SK-N-SH (cell line): Measurements from ENCODE around the gene UGT1A4. TPM values are rescaled to one million over a fixed set of nuclear protein-coding genes. Genes with fewer than 3 reads are reported as not detected.

ENCODE experiments used
- CTCF ChIA-PET: fragments of 300-600, 350-600 bp; formaldehyde crosslinking; extraction: SDS; loops from one replicate; lab custom pipeline; 2021; lab: Yijun Ruan, JAX
- POLR2A ChIA-PET: fragments of 350-600 bp; sonication (Branson Sonifier 250); formaldehyde crosslinking; extraction: SDS; loops from one replicate; lab custom pipeline; 2020; ENCODE audit warnings: antibody characterized with exemption, inconsistent platforms; lab: Yijun Ruan, JAX
- DNase-seq: peaks from one replicate; pipeline ENCODE4 v3.0.0; 2012
- H2AFZ ChIP-seq: fragments of 200-600 bp; sonication (generic); 2 replicates; pipeline ENCODE4 v1.8.1; 2016; ENCODE audit warnings: antibody characterized with exemption, mild to moderate bottlenecking, low read depth
- H3F3A ChIP-seq: fragments of 200-600 bp; sonication (generic); replicated peaks from 2 replicates; pipeline ENCODE3; 2016; ENCODE audit warnings: antibody characterized with exemption, mild to moderate bottlenecking; ENCODE audit not compliant: insufficient read depth
- H3K27ac ChIP-seq, 2 experiments: fragments of 200-500 bp in 1 of 2; fragments of 200-600 bp in 1 of 2; sonication (Bioruptor generic) in 1 of 2; sonication (generic), shearing (Covaris generic) in 1 of 2; 2 replicates each; pipeline versions ENCODE4 v1.5.1 to v1.6.1; 2014 to 2016; ENCODE audit warnings: low read depth in 2 of 2, inconsistent platforms in 1 of 2, low read length in 1 of 2, mild to moderate bottlenecking in 1 of 2, mixed read lengths in 1 of 2
- H3K27me3 ChIP-seq: fragments of 200-600 bp; sonication (generic), shearing (Covaris generic); 2 replicates; pipeline ENCODE4 v1.6.1; 2016; ENCODE audit warnings: mixed run types; ENCODE audit not compliant: insufficient read depth
- H3K36me3 ChIP-seq, 2 experiments: fragments of 200-500 bp in 1 of 2; fragments of 200-600 bp in 1 of 2; sonication (Bioruptor generic) in 1 of 2; sonication (generic) in 1 of 2; replicated peaks in 1 of 2; 2 replicates each; pipeline versions ENCODE3 to v1.5.1; 2014 to 2016; ENCODE audit warnings: low read length in 1 of 2, mild to moderate bottlenecking in 1 of 2; ENCODE audit not compliant: insufficient read depth in 2 of 2, control insufficient read depth in 1 of 2
- H3K4me1 ChIP-seq, 2 experiments: fragments of 200-500 bp in 1 of 2; fragments of 200-600 bp in 1 of 2; sonication (Bioruptor generic) in 1 of 2; sonication (generic), shearing (Covaris generic) in 1 of 2; 2 replicates each; pipeline versions ENCODE4 v1.5.1 to v1.6.1; 2014 to 2016; ENCODE audit warnings: low read depth in 1 of 2, low read length in 1 of 2, mixed run types in 1 of 2; ENCODE audit not compliant: insufficient read depth in 2 of 2, control insufficient read depth in 1 of 2
- H3K4me2 ChIP-seq: fragments of 200-600 bp; sonication (generic), shearing (Covaris generic); 2 replicates; pipeline ENCODE4 v1.6.1; 2017; ENCODE audit warnings: mixed run types
- H3K4me3 ChIP-seq, 2 experiments: fragments of 200-500 bp in 1 of 2; fragments of 200-600 bp in 1 of 2; sonication (Bioruptor generic) in 1 of 2; sonication (generic), shearing (Covaris generic) in 1 of 2; 2 replicates each; pipeline versions ENCODE4 v1.5.1 to v1.8.1; 2014 to 2016; ENCODE audit warnings: low read depth in 2 of 2, inconsistent platforms in 1 of 2, low read length in 1 of 2, mild to moderate bottlenecking in 1 of 2, mixed read lengths in 1 of 2, moderate library complexity in 1 of 2
- H3K79me2 ChIP-seq: fragments of 200-600 bp; sonication (generic); 2 replicates; pipeline ENCODE4 v1.8.1; 2017; ENCODE audit warnings: mild to moderate bottlenecking; ENCODE audit not compliant: insufficient read depth
- H3K9ac ChIP-seq: fragments of 200-600 bp; sonication (generic); 2 replicates; pipeline ENCODE4 v1.6.1; 2017; ENCODE audit warnings: mixed run types
- H3K9me2 ChIP-seq: fragments of 200-600 bp; sonication (generic); 2 replicates; pipeline ENCODE4 v1.6.1; 2017; ENCODE audit warnings: mixed run types
- H3K9me3 ChIP-seq: fragments of 200-600 bp; sonication (generic); 2 replicates; pipeline ENCODE4 v1.6.1; 2017; ENCODE audit warnings: mixed run types, mild to moderate bottlenecking, moderate library complexity
- H4K20me1 ChIP-seq: fragments of 200-600 bp; sonication (generic); 2 replicates; pipeline ENCODE4 v1.6.1; 2017; ENCODE audit warnings: mild to moderate bottlenecking, mixed run types; ENCODE audit not compliant: insufficient read depth
- ELF1 ChIP-seq: IDR thresholded peaks from 2 replicates; pipeline ENCODE4 v1.4.0; 2012
- EP300 ChIP-seq, 2 experiments: IDR thresholded peaks; 2 replicates each; pipeline versions ENCODE4 v1.4.0 to v1.6.1; 2012; ENCODE audit warnings: borderline replicate concordance in 1 of 2, low read depth in 1 of 2, low read length in 1 of 2
- EZH2phosphoT487 ChIP-seq: fragments of 200-600 bp; sonication (generic); IDR thresholded peaks from 2 replicates; pipeline ENCODE4 v1.6.1; 2017; ENCODE audit warnings: low read depth, mixed run types, mild to moderate bottlenecking, antibody characterized with exemption, moderate library complexity, borderline replicate concordance
- FOSL2 ChIP-seq: IDR thresholded peaks from 2 replicates; pipeline ENCODE4 v1.4.0; 2012; ENCODE audit warnings: low read depth, mild to moderate bottlenecking, moderate library complexity, borderline replicate concordance
- FOXM1 ChIP-seq: IDR thresholded peaks from 2 replicates; pipeline ENCODE4 v1.4.0; 2012; ENCODE audit warnings: low read depth, mild to moderate bottlenecking
- JUND ChIP-seq: IDR thresholded peaks from 2 replicates; pipeline ENCODE4 v1.4.0; 2012
- MXI1 ChIP-seq: IDR thresholded peaks from 2 replicates; pipeline ENCODE4 v1.6.1; 2012; ENCODE audit warnings: mild to moderate bottlenecking, low read depth, low read length, improper control_type of control experiment
- RCOR1 ChIP-seq: fragments of 150-350 bp; IDR thresholded peaks from 2 replicates; pipeline ENCODE4 v1.6.1; 2017; ENCODE audit warnings: antibody characterized with exemption, low read length
- SMC3 ChIP-seq: IDR thresholded peaks from 2 replicates; pipeline ENCODE4 v1.6.1; 2012; ENCODE audit warnings: low read depth, low read length, improper control_type of control experiment
- YY1 ChIP-seq: IDR thresholded peaks from 2 replicates; pipeline ENCODE4 v1.4.0; 2012; ENCODE audit warnings: low read depth, mild to moderate bottlenecking
- WGBS: methylation state at CpG from one replicate; pipeline ENCODE4 v1.1.6; 2017; ENCODE audit warnings: low lambda C conversion rate; 5-methylcytosine and 5-hydroxymethylcytosine counted together
- polyA plus RNA-seq, 3 experiments: library from polyadenylated mRNA; depleted of rRNA; stranded (reverse); fragments of >200 nt; gene quantifications; 2 replicates each; pipeline ENCODE4 v1.2.3, GENCODE V29; 2012
- TF ChIP-seq, protein P1 (sequence below): IDR thresholded peaks from 2 replicates; pipeline ENCODE4 v1.6.1; 2012; ENCODE audit warnings: mild to moderate bottlenecking, low read depth, low read length, moderate library complexity
- TF ChIP-seq, protein P2 (sequence below): IDR thresholded peaks from 2 replicates; pipeline ENCODE4 v1.4.0; 2012; ENCODE audit warnings: low read depth, borderline replicate concordance
- TF ChIP-seq, protein P3 (sequence below): IDR thresholded peaks from 2 replicates; pipeline ENCODE4 v1.4.0; 2012; ENCODE audit warnings: low read depth, borderline replicate concordance
- TF ChIP-seq, protein P4 (sequence below): fragments of 150-350 bp; IDR thresholded peaks from 2 replicates; pipeline ENCODE4 v1.6.1; 2017; ENCODE audit warnings: antibody characterized with exemption, low read length, low read depth, borderline replicate concordance

UGT1A4 gene
- polyA plus RNA-seq, 1 of the 3 experiments (the other 2 are of a cell fraction) = not detected

DNA sequence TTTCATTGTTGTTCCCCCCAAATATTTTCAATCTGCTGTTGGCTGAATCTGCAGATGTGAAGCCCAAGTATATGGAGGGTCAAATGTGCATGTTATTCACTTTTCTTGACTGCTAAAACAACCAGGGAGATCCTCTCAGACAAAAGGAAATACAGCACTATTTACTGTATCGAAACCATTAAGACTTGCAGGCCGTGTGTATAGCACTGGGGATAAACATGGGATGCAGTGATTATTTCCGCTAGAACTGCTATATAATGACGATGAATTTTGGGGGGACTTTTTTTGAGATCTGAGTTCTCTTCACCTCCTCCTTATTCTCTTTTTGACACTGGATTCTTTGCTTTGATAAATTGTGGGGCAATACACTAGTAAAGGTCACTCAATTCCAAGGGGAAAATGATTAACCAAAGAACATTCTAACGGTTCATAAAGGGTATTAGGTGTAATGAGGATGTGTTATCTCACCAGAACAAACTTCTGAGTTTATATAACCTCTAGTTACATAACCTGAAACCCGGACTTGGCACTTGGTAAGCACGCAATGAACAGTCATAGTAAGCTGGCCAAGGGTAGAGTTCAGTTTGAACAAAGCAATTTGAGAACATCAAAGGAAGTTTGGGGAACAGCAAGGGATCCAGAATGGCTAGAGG is 38.0 kb downstream of the UGT1A4 start:
- H2AFZ ChIP-seq = no peak overlapping the region
- TF ChIP-seq SMC3 (no peak), FOSL2 (no peak)
- TF ChIP-seq, protein P1, sequence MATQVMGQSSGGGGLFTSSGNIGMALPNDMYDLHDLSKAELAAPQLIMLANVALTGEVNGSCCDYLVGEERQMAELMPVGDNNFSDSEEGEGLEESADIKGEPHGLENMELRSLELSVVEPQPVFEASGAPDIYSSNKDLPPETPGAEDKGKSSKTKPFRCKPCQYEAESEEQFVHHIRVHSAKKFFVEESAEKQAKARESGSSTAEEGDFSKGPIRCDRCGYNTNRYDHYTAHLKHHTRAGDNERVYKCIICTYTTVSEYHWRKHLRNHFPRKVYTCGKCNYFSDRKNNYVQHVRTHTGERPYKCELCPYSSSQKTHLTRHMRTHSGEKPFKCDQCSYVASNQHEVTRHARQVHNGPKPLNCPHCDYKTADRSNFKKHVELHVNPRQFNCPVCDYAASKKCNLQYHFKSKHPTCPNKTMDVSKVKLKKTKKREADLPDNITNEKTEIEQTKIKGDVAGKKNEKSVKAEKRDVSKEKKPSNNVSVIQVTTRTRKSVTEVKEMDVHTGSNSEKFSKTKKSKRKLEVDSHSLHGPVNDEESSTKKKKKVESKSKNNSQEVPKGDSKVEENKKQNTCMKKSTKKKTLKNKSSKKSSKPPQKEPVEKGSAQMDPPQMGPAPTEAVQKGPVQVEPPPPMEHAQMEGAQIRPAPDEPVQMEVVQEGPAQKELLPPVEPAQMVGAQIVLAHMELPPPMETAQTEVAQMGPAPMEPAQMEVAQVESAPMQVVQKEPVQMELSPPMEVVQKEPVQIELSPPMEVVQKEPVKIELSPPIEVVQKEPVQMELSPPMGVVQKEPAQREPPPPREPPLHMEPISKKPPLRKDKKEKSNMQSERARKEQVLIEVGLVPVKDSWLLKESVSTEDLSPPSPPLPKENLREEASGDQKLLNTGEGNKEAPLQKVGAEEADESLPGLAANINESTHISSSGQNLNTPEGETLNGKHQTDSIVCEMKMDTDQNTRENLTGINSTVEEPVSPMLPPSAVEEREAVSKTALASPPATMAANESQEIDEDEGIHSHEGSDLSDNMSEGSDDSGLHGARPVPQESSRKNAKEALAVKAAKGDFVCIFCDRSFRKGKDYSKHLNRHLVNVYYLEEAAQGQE = no peak
- H3K27me3 ChIP-seq = no peaks in the 10 kb centered on the region
- H3K9me2 ChIP-seq = no peaks in the 10 kb centered on the region
- H3K9ac ChIP-seq = no peak overlapping the region
- H3K27ac ChIP-seq = no peak overlapping the region
- no peaks in the 10 kb centered on the region for H3K36me3 ChIP-seq
- no peak for DNase-seq
- 53% methylated on average over 7 of the region's 7 CpGs for WGBS
- no peaks in the 10 kb centered on the region for H3K9me3 ChIP-seq
- H3F3A ChIP-seq = no peaks in the 10 kb centered on the region
- H3K79me2 ChIP-seq = no peaks in the 10 kb centered on the region
- H3K4me3 ChIP-seq = no peak overlapping the region
- H3K4me1 ChIP-seq = no peaks in the 10 kb centered on the region
- no peak overlapping the region for H3K4me2 ChIP-seq
- no peaks in the 10 kb centered on the region for H4K20me1 ChIP-seq
- ChIA-PET CTCF (no interaction called here), POLR2A (no interaction called here)

DNA sequence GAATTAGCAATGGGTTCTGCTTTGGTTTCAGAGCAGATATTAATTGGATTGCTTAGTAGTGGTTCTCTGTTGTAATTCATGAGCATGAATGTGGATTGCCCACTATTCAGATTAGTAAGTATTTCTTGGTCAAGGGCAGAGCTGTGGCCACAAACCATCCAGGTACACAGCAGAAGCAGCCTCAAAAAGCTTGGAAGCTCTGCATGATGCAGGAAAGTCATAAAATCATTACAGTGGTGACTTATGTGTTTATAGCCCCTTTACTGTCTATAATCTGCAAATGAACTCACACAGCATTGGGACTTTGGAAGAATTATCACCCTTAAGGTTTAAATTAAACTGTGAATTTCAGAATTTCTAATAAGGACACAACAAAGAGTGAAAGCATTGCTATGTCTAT is 39.6 kb downstream of the UGT1A4 start:
- no peaks in the 10 kb centered on the region for H4K20me1 ChIP-seq
- H3K9ac ChIP-seq = no peak overlapping the region
- no peak for TF ChIP-seq RCOR1
- TF ChIP-seq, protein P2, sequence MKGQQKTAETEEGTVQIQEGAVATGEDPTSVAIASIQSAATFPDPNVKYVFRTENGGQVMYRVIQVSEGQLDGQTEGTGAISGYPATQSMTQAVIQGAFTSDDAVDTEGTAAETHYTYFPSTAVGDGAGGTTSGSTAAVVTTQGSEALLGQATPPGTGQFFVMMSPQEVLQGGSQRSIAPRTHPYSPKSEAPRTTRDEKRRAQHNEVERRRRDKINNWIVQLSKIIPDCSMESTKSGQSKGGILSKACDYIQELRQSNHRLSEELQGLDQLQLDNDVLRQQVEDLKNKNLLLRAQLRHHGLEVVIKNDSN = no peak
- TF ChIP-seq ELF1 = no peak
- TF ChIP-seq FOXM1 = no peak
- TF ChIP-seq JUND = no peak
- TF ChIP-seq, protein P1 = no peak
- no peak for TF ChIP-seq FOSL2
- no peak for TF ChIP-seq SMC3
- no peak for TF ChIP-seq EZH2phosphoT487
- TF ChIP-seq, protein P3, sequence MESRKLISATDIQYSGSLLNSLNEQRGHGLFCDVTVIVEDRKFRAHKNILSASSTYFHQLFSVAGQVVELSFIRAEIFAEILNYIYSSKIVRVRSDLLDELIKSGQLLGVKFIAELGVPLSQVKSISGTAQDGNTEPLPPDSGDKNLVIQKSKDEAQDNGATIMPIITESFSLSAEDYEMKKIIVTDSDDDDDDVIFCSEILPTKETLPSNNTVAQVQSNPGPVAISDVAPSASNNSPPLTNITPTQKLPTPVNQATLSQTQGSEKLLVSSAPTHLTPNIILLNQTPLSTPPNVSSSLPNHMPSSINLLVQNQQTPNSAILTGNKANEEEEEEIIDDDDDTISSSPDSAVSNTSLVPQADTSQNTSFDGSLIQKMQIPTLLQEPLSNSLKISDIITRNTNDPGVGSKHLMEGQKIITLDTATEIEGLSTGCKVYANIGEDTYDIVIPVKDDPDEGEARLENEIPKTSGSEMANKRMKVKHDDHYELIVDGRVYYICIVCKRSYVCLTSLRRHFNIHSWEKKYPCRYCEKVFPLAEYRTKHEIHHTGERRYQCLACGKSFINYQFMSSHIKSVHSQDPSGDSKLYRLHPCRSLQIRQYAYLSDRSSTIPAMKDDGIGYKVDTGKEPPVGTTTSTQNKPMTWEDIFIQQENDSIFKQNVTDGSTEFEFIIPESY = no peak
- TF ChIP-seq MXI1 = no peak
- TF ChIP-seq, protein P4, sequence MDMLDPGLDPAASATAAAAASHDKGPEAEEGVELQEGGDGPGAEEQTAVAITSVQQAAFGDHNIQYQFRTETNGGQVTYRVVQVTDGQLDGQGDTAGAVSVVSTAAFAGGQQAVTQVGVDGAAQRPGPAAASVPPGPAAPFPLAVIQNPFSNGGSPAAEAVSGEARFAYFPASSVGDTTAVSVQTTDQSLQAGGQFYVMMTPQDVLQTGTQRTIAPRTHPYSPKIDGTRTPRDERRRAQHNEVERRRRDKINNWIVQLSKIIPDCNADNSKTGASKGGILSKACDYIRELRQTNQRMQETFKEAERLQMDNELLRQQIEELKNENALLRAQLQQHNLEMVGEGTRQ = no peak
- TF ChIP-seq EP300 (IDR thresholded peaks at IDR 0.05; ENCODE audit: borderline replicate concordance in 1 of 2, low read depth in 1 of 2, low read length in 1 of 2) = no peak
- no peak for TF ChIP-seq YY1
- TF ChIP-seq, all 33 proteins: peak for 0
- H3K27ac ChIP-seq = no peak overlapping the region
- CTCF ChIA-PET = interaction anchor here (0.5 kb wide), 1 partner anchor 319 kb away, joined by 3 read pairs; no protein-coding TSS in a partner anchor
- H3K4me2 ChIP-seq = no peak overlapping the region
- H3K79me2 ChIP-seq = no peaks in the 10 kb centered on the region
- no peak for DNase-seq
- no peaks in the 10 kb centered on the region for H3K9me3 ChIP-seq
- H3K4me3 ChIP-seq = no peak overlapping the region
- H3F3A ChIP-seq = no peaks in the 10 kb centered on the region
- H3K36me3 ChIP-seq = no peaks in the 10 kb centered on the region
- H3K9me2 ChIP-seq = no peaks in the 10 kb centered on the region
- H3K27me3 ChIP-seq = no peaks in the 10 kb centered on the region
- H2AFZ ChIP-seq = no peak overlapping the region
- no peaks in the 10 kb centered on the region for H3K4me1 ChIP-seq
- POLR2A ChIA-PET = no interaction called here
